GM23338 (cell line): Measurements from ENCODE around the gene TVP23A. TPM values are rescaled to one million over a fixed set of nuclear protein-coding genes. Genes with fewer than 3 reads are reported as not detected.

Experiments
- ATAC-seq: fragments of 200-7000 bp; cut with Tn5 transposase; 3 replicates; pipeline ENCODE4 v1.9.1; 2020
- DNase-seq: peaks from one replicate; pipeline ENCODE4 v3.0.0-alpha.2; 2015; ENCODE audit warnings: low spot score
- H2AFZ ChIP-seq: fragments of 200-600 bp; sonication (generic); 2 replicates; pipeline ENCODE4 v1.8.0; 2016; ENCODE audit warnings: antibody characterized with exemption, mild to moderate bottlenecking, moderate library complexity
- H3F3A ChIP-seq: fragments of 200-600 bp; sonication (generic); replicated peaks from 2 replicates; pipeline ENCODE4 v1.8.0; 2017; ENCODE audit warnings: antibody characterized with exemption, mixed run types, low read depth
- H3K27ac ChIP-seq: fragments of 200-600 bp; sonication (generic); 2 replicates; pipeline ENCODE4 v1.6.1; 2016; ENCODE audit warnings: low read depth
- H3K27me3 ChIP-seq: fragments of 200-600 bp; sonication (generic); 2 replicates; pipeline ENCODE4 v1.8.0; 2016; ENCODE audit warnings: mild to moderate bottlenecking, mixed run types, moderate library complexity; ENCODE audit not compliant: insufficient read depth
- H3K36me3 ChIP-seq: fragments of 200-600 bp; sonication (generic); 2 replicates; pipeline ENCODE4 v1.8.0; 2016; ENCODE audit warnings: mild to moderate bottlenecking; ENCODE audit not compliant: insufficient read depth
- H3K4me1 ChIP-seq: fragments of 200-600 bp; sonication (generic); 2 replicates; pipeline ENCODE4 v1.8.0; 2016; ENCODE audit warnings: mild to moderate bottlenecking, moderate library complexity; ENCODE audit not compliant: insufficient read depth
- H3K4me2 ChIP-seq: fragments of 200-600 bp; sonication (generic); 2 replicates; pipeline ENCODE4 v1.7.1; 2017; ENCODE audit warnings: mixed run types
- H3K4me3 ChIP-seq: fragments of 200-600 bp; sonication (generic); 2 replicates; pipeline ENCODE4 v1.6.1; 2016; ENCODE audit warnings: mixed run types
- H3K79me2 ChIP-seq: fragments of 200-600 bp; sonication (generic); replicated peaks from 2 replicates; pipeline ENCODE4 v1.8.0; 2017; ENCODE audit warnings: mild to moderate bottlenecking; ENCODE audit not compliant: insufficient read depth
- H3K9me2 ChIP-seq: fragments of 200-600 bp; sonication (generic); 2 replicates; pipeline ENCODE4 v1.8.0; 2017; ENCODE audit not compliant: insufficient read depth
- H4K20me1 ChIP-seq: fragments of 200-600 bp; sonication (generic); replicated peaks from 2 replicates; pipeline ENCODE4 v1.8.0; 2017; ENCODE audit warnings: mild to moderate bottlenecking; ENCODE audit not compliant: insufficient read depth
- H3K27ac Mint-ChIP-seq: 2 replicates; pipeline ENCODE4 v1.8.0; 2020; ENCODE audit warnings: inconsistent platforms, mild to moderate bottlenecking, moderate library complexity, mixed read lengths
- H3K27me3 Mint-ChIP-seq: 3 replicates; pipeline ENCODE4 v1.8.0; 2022; ENCODE audit warnings: low read depth, mild to moderate bottlenecking, moderate library complexity, mixed read lengths, inconsistent platforms; ENCODE audit not compliant: insufficient read depth, poor library complexity
- H3K36me3 Mint-ChIP-seq: 3 replicates; pipeline ENCODE4 v1.8.0; 2021; ENCODE audit warnings: low read depth, mild to moderate bottlenecking, inconsistent platforms, moderate library complexity, mixed read lengths
- H3K4me1 Mint-ChIP-seq: 3 replicates; pipeline ENCODE4 v1.8.0; 2020; ENCODE audit warnings: mild to moderate bottlenecking, inconsistent platforms, mixed read lengths
- H3K4me3 Mint-ChIP-seq: 3 replicates; pipeline ENCODE4 v1.8.0; 2021; ENCODE audit warnings: moderate library complexity, mild to moderate bottlenecking, inconsistent platforms, mixed read lengths
- H3K9me3 Mint-ChIP-seq: 3 replicates; pipeline ENCODE4 v1.8.0; 2020; ENCODE audit warnings: moderate library complexity, mild to moderate bottlenecking, inconsistent platforms, mixed read lengths
- CTCF ChIP-seq, 2 experiments: fragments of 200-600 bp in 1 of 2; sonication (generic) in 1 of 2; conservative IDR thresholded peaks; 2 replicates each; pipeline versions ENCODE4 v1.5.1 to v1.6.1; 2016 to 2017; ENCODE audit warnings: antibody characterized with exemption in 2 of 2, low read depth in 2 of 2, mild to moderate bottlenecking in 2 of 2, moderate library complexity in 1 of 2
- EZH2phosphoT487 ChIP-seq: fragments of 200-600 bp; sonication (generic); IDR thresholded peaks from one replicate; pipeline ENCODE4 v1.8.1; 2018; ENCODE audit warnings: antibody characterized with exemption; ENCODE audit not compliant: unreplicated experiment
- JUNB ChIP-seq: IDR thresholded peaks from one replicate; pipeline ENCODE4 v1.6.1; 2016; ENCODE audit warnings: antibody characterized with exemption; ENCODE audit not compliant: unreplicated experiment
- POLR2AphosphoS5 ChIP-seq: IDR thresholded peaks from 2 replicates; pipeline ENCODE4 v1.6.1; 2016; ENCODE audit warnings: antibody characterized with exemption, low read depth
- STAT1 ChIP-seq: IDR thresholded peaks from one replicate; pipeline ENCODE4 v1.6.1; 2016; ENCODE audit warnings: antibody characterized with exemption; ENCODE audit not compliant: unreplicated experiment
- ZNF462 ChIP-seq: fragments of 250-450 bp; sonication (Bioruptor Pico); IDR thresholded peaks from 2 replicates; pipeline ENCODE4 v1.5.0; 2020; ENCODE audit warnings: mild to moderate bottlenecking, moderate library complexity
- polyA plus RNA-seq: library from polyadenylated mRNA; unstranded; fragments of >200 nt; fragmentation: Nextera tagmentation; extraction: Ambion mirVana; gene quantifications from 2 replicates; pipeline ENCODE4 v1.2.1, GENCODE V29; 2016
- total RNA-seq: library from RNA; depleted of rRNA; stranded (reverse); fragments of >200 nt; shearing (Covaris generic); gene quantifications from 2 replicates; pipeline ENCODE4 v1.2.3, GENCODE V29; 2014

TVP23A gene
- total and polyA plus RNA-seq, 2 experiments from 2014 or later, result 2.8 to 4.5 TPM

- TF ChIP-seq ZNF462 (CRISPR knock-in tag) (no peak), EZH2phosphoT487 (no peak), POLR2AphosphoS5 (no peak), CTCF (conservative IDR thresholded peaks at IDR 0.05; ENCODE audit: low read depth in 2 of 2) (no peak)
Observed at GRCh38 chr16:10760858-10761257, 57.7 kb downstream of the TVP23A start (continued).

GRCh38 chr16:10756574-10756973, 62.0 kb downstream of the TVP23A start:
- Mint-ChIP-seq H3K9me3 (no peaks in the 10 kb centered on the region), H3K27me3 (peaks cover under 1% of the 10 kb centered on the region), H3K4me1 (no peaks in the 10 kb centered on the region; the same call in 2 of the 3 replicates), H3K4me3 (no peak overlapping the region), H3K27ac (no peak overlapping the region), H3K36me3 (peaks cover 43% of the 10 kb centered on the region)
- no peak overlapping the region for H3K4me3 ChIP-seq
- H4K20me1 ChIP-seq, result no peaks in the 10 kb centered on the region; the same call in 1 of the 2 replicates
- H3K9me2 ChIP-seq, result no peaks in the 10 kb centered on the region
- H3K4me1 ChIP-seq, result no peaks in the 10 kb centered on the region
- no peak overlapping the region for H3K27ac ChIP-seq
- H3F3A ChIP-seq, result no peaks in the 10 kb centered on the region
- no peak overlapping the region for H2AFZ ChIP-seq
- no peak overlapping the region for H3K4me2 ChIP-seq
- DNase-seq, result no peak
- no peaks in the 10 kb centered on the region for H3K27me3 ChIP-seq
- no peaks in the 10 kb centered on the region for H3K79me2 ChIP-seq
- no peaks in the 10 kb centered on the region for H3K36me3 ChIP-seq
- no peak for ATAC-seq
- TF ChIP-seq JUNB (no peak), ZNF462 (CRISPR knock-in tag) (no peak), STAT1 (no peak)
